GM19238 (cell line): ENCODE data around the gene NOL3.
A peak's percentile ranks its signal among the peaks of the same experiment; 100 is the strongest.

Experiments used
- DNase-seq: peaks from one replicate; pipeline ENCODE4 v3.0.0; 2011; ENCODE audit warnings: low spot score; ENCODE audit not compliant: insufficient read length

Gene NOL3

GRCh38 chr16:67188323-67188722 lies 18.0 kb downstream of the NOL3 start:
- DNase-seq = no peak

GRCh38 chr16:67188798-67189197 lies 18.5 kb downstream of the NOL3 start:
- no peak for DNase-seq

GRCh38 chr16:67190041-67190440 lies 19.7 kb downstream of the NOL3 start, which contains the start of gene EXOC3L1:
Gene EXOC3L1 (minus strand): TSS chr16:67190136. CDS start chr16:67189676, 460 bp downstream.
- no peak for DNase-seq

GRCh38 chr16:67190448-67191399 lies 20.4 kb downstream of the NOL3 start:
- no peak for DNase-seq

- no peak for DNase-seq
Measured at GRCh38 chr16:67191411-67191994, 21.2 kb downstream of the NOL3 start.

GRCh38 chr16:67191995-67192681 lies 21.8 kb downstream of the NOL3 start, which contains the start of gene E2F4:
Gene E2F4 (plus strand): TSS chr16:67192155. CDS start chr16:67192228, 73 bp downstream.
- DNase-seq = peak; percentile 98

DNA sequence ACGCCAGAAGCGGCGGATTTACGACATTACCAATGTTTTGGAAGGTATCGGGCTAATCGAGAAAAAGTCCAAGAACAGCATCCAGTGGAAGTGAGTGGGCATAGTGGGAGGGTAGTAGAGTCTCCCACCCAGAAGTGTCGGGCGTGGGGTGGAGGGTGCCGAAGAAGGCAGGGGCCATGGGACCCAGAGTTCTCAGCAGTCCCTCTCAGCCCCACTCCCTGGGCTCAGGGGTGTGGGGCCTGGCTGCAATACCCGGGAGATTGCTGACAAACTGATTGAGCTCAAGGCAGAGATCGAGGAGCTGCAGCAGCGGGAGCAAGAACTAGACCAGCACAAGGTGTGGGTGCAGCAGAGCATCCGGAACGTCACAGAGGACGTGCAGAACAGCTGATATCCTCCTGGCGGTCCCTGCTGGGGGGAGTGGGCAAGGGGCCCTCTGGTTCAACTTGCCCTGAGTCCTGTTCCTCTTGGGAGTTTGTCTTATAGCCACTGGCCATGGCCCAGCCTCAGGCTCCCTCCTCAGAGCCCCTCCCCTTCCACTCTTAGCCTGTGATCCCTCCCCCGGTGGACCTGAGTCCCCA lies 22.5 kb downstream of the NOL3 start:
- DNase-seq = no peak

DNA sequence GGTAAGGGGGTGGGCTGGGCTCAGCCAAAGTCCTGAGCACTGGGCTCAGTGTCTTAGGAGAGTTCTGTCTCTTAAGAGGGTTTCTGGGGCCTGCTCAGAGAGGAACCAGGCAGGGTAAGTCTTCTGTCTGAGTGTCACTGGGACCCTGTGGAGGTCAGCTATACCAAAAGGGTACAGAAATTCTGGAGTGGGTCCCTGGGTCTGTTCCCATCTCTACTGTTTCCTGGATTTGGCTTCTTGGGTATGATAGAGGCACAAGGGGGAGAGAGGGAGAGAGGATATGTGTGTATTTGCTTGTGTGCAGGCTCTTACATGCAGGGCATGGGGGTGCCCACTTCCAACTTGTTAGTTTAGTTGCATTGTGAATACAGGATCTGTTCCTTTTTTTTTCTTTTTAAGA lies 23.2 kb downstream of the NOL3 start:
- no peak for DNase-seq

DNA sequence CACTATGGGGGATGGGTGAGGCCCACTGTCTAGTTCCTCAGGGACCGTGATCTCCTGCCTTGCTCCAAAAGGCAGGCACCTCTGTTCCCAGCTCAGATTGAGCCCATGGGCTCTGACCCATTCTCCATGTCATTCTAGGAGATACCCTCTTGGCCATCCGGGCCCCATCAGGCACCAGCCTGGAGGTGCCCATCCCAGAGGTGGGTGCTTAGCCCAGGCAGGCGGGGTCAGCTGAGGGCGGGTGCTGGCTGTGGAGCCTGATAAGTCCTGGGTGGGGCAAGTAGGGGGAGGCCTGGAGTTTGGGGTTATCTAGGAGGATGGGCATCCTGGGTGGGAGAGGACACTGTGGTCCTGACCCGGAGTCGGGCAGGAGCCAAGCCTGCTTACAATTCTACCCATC lies 23.9 kb downstream of the NOL3 start:
- no peak for DNase-seq

DNA sequence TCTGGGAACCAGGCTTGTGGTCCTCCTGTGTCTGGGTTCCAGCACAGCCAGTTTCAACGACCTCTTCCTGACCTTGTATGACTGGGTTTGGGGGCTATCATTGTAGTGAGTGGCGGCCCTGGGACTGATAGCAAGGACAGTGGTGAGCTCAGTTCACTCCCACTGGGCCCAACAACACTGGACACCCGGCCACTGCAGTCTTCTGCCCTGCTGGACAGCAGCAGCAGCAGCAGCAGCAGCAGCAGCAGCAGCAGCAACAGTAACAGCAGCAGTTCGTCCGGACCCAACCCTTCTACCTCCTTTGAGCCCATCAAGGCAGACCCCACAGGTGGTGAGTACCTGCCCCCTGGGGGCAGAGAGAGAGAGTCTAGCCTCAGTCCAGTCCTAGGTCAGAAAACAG lies 25.3 kb downstream of the NOL3 start:
- DNase-seq = no peak

DNA sequence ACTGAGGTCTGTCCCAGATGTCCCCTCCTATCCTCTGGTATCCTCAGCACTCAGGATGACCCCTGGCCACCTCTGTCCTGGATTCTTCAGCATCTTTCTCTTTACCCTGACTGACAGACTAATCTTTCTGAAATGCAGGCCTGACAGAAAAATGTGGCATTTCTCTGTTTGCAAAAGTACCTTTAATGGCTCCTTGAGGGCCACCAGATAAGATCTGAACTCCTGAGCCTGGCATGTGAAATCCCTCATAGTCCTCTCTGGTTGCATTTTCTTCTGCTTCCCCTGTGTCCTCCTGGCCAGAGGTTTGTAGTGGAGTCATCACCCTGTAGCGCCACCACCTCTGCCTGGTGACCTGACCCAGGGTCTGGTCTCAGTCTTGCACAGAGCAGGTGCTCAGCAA lies 26.5 kb downstream of the NOL3 start:
- no peak for DNase-seq

- no peak for DNase-seq
Measured at GRCh38 chr16:67197704-67198103, 27.4 kb downstream of the NOL3 start.

- DNase-seq = no peak
Measured at GRCh38 chr16:67198238-67198734, 27.9 kb downstream of the NOL3 start.

GRCh38 chr16:67199011-67199807 lies 28.9 kb downstream of the NOL3 start, which contains the start of gene ELMO3:
Gene ELMO3 (plus strand): TSS chr16:67199131. CDS start chr16:67199327, 196 bp downstream.
- DNase-seq = no peak

GRCh38 chr16:67199808-67200198 lies 29.5 kb downstream of the NOL3 start:
- no peak for DNase-seq

- DNase-seq = no peak
Measured at GRCh38 chr16:67200491-67200890, 30.2 kb downstream of the NOL3 start.

GRCh38 chr16:67201411-67202345 lies 31.3 kb downstream of the NOL3 start:
- no peak for DNase-seq

DNA sequence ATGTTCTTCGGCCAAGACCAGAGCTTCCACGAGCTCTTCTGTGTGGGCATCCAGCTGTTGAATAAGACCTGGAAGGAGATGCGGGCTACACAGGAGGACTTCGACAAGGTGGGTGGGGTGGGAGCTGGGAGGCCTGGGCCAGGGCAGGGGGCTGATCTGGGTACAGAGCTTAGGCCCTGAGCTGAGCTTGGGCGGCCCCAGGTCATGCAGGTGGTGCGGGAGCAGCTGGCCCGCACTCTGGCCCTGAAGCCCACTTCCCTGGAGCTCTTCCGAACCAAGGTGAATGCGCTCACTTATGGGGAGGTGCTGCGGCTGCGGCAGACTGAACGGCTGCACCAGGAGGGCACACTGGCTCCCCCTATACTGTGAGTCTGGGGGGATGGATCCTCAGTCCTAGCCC lies 32.1 kb downstream of the NOL3 start:
- DNase-seq = no peak

DNA sequence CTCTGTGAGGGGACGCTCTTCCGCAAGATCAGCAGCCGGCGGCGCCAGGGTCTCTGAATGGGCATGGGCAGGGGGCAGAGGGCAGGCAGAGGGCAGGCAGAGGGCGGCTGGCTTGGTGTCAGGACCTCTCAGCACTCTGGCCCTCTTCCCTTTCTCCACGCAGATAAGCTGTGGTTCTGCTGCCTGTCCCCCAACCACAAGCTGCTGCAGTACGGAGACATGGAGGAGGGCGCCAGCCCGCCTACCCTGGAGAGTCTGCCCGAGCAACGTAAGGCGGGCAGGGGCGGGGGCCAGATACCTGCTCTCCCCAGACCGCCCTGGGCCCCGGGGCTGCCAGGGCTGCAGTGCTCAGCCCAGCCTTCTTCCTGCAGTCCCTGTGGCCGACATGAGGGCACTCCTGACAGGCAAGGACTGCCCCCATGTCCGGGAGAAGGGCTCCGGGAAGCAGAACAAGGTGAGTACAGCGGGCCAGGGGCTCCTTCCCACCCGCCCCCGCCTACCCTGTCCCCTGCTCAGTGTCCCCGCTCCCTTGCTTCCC lies 32.7 kb downstream of the NOL3 start:
- no peak for DNase-seq
